ENCODE data around the gene LRMDA. TPM values are rescaled to one million over a fixed set of nuclear protein-coding genes. Genes with fewer than 3 reads are reported as not detected.

The LRMDA gene
- total RNA-seq, 1 donor from 2014 or later: 1.8 TPM

DNA sequence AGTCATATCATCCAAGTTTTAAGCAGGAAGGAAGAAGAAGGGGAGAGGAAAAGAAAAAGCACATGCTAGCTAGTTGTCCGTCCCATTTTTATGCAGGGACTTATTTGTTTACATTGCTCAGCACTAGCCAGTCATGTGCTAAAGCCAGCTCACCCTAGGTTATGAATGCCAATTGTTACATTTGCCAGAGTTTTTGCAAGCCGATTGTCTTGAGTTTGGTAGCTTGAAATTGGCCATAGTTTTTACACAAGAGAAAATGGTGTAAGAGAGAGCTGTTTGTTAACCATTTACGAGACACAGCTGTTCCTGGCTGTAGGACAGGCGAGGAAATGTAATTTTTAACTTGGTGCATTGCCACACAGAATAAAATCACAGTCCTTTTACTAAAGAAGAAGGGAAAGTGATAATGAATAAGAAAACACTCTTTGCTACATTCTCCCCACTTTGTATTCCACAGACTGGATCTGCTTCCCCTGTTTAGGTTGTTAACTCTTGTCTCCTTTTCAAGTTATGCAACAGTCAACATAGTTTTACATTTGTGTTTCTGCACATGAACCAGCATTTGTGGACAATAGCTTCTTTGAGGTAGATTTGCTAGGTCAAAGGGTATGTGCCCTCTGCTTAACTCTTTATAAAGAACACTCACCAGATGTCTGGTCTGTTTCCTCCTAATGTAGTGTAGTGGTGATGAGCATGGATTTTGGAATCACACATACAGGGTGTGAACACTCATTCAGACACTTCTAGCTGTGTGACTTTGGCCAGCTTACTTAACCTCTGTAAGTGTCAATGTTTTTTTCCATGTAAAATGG lies 357.2 kb downstream of the LRMDA start:
- no peak for ATAC-seq

DNA sequence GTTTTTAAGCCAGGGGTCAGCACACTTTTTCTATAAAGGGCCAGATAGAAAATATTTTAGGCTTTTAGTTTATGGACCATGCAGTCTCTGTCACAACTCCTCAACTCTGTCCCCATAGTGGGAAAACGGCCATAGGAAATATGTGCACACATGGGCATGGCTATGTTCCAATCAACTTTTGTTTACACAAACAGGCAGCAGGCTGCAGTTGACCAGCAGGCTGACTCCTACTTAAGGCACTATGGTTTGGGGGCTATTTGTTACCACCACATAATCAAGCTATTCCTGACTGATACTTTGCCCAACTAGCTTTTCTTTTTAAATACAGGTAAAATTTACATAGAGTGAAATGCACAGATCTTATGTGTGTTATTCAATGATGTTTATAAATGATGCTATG lies 362.4 kb downstream of the LRMDA start:
- no peak for ATAC-seq

DNA sequence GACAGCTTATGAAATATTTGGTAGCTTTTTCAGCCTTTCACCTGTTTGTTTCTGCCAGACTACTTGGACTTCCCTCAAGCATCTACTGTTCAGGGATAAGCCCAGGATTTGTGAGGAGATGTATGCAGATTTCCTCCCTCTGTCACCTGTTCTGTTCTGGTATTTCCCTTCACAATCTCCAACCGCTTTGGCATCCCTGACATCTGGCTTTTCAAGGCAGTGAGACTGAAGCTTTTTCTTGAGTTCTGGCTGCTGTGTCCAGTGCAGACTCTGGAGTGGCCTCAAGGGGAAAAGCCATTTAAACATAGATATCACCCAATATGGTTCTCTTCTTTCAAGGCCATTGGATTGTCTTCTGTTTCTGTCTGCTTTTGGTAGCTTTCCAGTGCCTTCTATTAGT lies 369.7 kb downstream of the LRMDA start:
- no peak for ATAC-seq

DNA sequence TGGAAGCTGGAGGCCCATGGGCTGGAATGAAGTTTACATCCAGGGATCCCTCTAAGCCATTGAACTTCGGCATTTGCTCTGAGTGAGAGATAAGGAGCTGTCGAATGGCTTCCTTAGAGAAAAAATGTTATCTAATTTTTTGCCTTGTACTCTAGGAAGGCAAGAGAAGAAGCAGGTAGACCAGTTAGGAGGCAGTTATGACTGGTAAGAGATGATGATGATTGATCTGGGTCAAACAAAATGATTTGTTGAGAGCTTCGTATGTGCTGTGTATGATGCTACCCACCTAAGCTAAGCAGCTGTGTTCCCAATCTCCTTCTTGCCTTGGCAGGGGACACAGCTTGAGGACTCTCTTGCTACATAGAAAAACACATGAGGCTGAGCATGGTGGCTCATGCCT lies 370.2 kb downstream of the LRMDA start:
- no peak for ATAC-seq

DNA sequence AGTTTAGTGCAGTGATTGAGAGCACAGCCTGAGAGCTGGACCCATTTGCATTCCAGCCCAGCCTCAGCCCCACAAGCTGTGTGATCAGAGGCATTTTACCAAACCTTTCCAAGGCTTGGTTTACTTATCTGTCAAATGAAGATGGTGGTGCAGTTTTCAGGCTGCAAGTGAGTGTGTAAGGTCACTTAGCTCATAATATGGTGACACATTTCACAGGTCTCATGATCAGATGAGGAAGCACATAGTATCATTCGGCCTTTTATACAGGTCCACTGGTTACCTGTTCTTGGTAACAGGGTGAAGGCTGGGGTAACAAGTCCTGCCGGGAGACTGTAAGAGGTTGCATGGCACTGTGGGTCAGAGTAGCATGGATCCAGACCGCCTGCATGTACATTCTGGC lies 371.7 kb downstream of the LRMDA start:
- no peak for ATAC-seq

DNA sequence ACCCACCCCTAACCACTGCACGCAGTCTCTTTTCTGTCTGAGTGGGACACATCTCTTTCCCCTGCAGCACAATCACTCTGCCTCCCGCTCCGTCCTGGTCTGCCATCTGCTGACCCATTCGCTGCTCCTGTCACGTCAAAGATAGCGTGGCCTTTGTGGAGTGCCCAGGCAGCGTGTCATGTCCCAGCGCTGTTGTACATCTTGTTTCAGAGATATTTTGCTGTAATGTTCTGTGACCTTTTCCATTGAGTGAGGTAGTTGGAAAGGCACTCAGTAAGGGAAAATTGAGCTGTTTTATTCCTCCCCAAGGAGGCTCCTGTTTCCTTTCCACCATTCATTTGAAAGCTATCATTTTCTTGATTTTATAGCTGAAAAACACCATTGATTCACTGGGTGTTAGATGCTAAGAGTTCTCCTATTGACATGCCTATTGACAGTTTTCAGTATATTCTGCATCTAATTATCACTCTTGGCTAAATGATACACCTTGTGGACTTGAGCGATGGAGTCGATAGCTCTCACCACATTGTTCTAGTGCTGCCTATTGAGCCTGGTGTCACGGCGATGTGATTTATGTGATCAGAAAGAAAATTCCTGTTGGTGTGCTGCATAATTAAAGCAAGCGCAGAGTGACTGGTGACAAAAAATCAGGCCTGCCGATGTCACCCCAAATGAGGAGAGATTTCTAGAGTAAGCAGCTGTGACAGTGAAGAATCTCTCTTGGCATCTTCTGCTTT lies 372.6 kb downstream of the LRMDA start:
- ATAC-seq: no peak

DNA sequence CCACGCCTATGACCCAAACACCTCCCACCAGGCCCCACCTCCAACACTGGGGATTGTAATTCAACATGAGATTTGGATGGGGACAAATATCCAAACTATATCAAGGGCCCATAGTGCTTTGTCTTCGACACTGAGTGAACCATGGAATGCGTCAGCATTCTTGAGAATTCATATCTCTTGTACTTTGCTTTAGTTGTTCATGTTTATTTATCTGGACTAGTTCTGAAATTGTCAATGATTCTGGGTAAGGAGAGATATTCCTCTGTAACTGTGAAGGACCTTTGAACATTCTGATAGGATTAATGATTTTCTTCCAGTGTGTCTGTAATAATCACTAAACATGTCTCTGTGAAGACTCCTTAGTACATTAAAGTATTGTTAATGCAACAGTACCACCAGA lies 374.8 kb downstream of the LRMDA start:
- ATAC-seq: no peak

DNA sequence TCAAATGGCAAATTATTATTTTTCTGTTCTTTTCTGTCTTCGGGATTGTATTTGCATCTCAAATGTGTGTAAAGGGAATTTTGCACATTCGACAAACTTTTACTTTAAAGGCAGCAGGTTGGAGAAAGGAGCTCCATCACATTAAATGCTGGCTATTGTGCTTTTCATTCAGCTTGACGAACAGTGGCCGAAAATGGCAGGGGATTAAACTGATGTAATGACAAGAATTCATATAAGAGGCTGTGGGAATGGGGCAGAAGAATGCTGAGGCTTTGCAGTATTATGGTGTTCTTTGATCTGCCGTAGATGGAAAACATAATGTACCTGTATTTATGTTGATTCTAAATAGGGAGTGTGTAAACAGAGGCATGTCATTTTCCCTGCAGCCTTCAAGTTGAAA lies 376.0 kb downstream of the LRMDA start:
- no peak for ATAC-seq

DNA sequence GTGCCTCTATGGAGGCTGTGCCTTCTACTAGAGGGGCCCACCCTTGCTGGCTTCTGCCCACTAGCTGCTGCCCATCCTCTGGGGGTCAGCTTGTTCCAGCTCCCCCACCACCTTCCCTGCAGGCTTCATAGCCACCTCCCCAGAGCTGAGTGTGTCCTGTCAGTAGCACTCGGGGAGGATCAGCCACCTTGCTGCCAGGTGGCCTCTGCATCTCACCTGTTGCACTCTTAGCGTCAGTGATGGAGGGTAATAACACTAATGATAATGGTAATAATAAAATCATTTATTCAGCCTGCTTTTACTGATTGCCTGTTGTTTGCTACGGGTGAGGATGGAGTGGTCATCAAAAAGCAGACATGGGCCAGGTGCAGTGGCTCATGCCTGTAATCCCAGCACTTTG lies 377.6 kb downstream of the LRMDA start:
- ATAC-seq: no peak

DNA sequence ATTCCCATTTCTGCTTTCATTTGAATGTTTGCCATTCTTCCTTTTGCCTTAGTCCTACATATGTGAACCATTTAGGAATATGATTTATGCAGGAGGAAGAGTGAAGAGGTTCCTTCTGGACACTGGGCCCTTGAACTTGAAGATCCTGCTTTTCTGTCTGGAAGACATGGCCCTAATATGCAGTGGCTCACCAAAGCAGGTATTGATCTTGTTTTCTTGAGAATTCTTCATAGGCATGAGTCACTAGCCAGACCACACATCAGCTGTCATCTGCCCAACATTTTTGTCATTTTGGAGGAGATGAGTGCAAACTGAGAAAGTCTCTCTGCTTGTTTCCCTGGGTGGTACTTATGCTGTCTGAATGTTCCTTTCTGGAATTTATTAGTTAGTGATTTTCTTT lies 382.6 kb downstream of the LRMDA start:
- no peak for ATAC-seq

DNA sequence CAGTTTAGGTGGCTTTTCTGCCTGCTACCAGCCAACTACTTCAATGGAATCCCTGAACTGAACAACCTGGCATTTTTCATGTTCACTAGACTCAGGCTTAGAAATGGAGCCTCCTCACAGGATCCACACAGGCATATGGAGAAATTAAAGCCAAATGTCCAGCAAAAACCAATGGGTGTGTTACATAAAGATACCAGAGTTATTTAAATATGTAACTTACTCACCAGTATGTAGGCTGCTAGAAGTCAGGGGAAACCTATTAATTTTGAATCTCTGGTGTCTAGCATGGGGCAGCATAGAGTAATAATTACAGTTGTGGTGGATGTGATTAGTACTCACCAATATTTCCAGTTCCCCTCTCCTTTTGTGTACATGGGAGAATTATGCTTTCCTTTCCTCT lies 383.6 kb downstream of the LRMDA start:
- ATAC-seq: no peak

DNA sequence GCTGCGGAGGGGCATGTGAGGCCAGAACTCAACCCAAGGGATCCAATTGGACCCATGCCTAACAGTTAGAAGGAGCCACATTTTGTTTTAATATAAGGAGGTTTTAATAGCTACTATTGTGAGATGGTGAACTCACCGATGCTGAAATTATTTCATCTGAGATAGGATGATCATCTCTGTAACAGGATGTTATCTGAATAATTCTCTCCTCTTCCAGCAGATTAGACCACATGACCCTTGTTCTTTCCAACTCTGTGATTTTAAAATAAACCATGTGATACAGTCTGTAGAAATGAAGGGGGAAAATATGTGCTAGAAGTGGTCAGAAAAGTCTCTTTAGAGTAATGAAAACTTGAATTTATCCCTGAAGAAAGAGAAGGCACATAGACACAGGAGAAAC lies 385.8 kb downstream of the LRMDA start:
- no peak for ATAC-seq

DNA sequence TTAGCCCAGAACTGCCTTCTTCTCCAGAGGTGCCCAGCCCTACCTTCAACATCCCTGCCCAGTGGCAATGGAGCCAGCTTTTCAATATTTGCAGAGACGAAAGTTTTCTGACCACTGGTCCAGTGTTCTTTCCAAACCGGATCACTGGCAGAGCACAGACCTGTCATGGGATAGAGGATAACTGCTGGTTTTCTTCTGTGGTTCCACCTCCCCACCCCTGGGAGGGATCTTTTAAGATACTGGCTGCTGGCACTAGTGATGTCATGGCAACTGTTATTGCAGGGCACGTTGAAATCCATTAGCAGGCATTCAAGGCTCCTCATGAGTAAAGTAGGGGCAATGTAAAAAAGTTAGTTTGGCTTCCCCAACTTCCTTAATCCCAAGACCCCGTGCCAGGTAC lies 387.1 kb downstream of the LRMDA start:
- ATAC-seq: no peak

DNA sequence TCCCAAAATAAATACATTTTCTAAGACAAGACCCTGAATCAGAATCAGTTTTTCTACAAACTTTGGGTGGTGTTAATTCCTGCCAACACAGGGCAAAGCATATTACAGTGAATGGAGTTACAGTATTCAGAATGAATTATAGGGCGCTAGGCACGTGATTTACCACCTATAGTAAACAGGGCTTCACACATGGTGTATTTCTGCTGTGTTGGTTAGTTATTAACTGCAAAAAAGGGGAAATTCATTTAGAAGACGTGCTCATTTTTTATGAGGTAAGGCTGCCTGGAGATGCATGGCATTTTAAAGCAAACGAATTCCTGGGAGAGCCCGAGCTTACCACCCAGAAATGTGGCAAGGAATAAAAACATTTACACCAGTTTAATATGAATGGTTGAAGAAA lies 393.8 kb downstream of the LRMDA start:
- no peak for ATAC-seq

DNA sequence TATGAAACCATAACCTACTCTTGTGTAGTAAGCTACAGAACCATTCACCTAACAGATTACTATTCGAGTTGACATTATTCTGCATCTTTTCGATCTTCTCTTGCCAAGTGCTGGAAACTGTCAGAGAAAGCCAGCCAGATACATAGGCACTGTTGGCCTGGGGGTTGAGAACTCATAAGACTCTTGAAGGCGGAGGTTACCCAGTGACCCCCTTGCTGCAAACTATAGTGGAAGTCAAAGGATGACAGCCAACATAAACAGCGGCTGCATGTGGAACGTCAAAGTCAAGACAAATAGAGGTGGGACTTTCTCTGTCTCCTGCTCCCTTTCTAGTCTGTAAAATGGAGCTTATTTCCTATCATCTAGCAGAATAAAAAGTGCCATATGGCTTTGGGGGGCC lies 394.2 kb downstream of the LRMDA start:
- ATAC-seq: no peak

DNA sequence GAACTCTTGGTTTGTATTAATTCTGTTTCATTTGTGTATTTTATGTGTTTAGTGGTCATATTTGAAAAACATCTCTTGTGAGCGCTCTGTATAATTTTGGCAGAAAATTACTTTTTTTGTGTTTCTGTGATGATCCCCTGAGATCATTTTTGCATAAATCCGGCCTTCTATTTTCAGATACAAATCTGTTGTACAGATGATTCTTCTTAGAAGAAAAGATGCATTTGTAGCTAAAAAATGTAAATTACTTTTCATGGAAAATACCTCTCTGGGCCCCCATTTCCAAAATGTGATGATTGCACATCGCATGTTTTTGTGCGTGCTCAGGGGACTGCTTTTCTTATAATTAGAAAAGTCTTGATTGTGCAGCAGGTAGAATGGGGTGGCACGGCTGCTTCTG lies 395.4 kb downstream of the LRMDA start:
- ATAC-seq: no peak

DNA sequence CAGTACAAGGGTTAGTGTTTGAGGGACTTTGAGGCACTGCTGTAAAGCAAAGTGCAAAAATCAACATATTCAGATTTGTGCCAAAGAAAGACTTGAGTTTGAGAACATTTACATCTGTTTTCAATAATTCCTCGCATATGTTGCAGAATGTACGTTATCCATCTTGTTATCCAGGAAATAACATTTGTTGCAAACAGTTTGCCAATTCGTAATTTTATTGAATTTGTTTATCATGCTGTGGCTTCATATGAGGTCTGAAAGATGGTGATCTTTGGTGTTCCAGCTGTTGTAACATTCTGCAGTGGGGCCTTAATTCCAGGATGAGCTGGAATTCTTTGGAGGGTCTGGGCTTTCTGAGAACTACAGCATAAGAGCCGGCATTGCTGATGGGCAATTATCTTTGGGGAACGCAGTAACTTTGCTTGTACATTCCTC lies 396.2 kb downstream of the LRMDA start:
- ATAC-seq: no peak

DNA sequence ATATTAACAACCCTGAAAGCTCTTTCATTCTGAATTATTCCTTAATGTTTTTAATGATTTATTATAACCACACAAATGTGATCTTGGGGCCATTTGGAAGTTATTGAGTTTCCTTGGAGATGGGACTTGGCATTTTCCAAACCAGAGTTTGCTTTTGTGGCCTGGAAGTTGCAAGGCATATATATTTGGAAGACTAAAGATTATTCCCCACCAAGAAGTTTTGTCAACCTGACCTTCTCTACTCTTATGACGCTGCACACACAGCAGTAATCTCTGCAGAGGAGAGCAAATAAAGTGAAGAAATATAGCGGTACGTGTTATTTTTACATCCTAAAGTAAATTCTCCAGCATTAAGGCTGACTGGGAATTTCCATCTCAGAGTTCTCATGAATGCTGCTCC lies 397.0 kb downstream of the LRMDA start:
- ATAC-seq: no peak

DNA sequence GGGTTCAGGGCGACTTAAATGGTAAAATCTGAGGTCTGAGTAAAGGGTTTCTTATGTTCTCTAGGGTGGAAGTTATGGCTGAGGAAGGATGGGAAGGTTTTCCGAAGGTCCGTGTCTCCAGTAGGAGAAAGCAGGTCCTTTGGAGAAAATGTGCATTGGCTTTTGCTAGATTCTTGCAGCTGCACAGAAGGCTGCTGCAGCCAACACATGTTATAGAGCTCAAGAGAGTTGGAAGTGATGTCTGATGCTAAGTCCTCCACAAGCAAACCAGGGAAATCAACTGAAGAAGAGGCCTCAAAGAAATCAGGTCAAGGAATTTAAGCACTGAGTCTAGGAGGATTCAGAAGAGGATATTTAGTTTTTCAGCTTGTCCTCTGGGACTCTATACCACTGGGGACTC lies 404.6 kb downstream of the LRMDA start:
- no peak for ATAC-seq

DNA sequence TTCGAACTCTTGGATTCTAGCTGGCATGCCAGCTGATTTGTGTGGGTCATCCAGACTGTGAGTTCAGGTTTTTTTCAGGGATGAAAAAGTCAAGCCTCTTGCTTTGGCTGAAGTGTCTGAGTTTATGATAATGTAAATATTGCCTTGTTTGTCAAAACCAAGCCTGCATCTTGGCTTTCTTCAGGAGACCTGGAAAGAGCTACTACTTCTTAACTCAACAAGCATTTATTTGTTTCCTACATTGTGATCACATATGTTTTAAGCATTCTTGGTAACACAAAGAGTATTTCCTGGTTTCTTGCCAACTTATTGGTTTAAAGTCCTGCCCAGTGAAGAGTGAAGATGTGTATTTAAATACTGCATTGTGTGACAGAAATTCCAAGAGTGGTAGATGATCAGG lies 407.1 kb downstream of the LRMDA start:
- ATAC-seq: no peak

DNA sequence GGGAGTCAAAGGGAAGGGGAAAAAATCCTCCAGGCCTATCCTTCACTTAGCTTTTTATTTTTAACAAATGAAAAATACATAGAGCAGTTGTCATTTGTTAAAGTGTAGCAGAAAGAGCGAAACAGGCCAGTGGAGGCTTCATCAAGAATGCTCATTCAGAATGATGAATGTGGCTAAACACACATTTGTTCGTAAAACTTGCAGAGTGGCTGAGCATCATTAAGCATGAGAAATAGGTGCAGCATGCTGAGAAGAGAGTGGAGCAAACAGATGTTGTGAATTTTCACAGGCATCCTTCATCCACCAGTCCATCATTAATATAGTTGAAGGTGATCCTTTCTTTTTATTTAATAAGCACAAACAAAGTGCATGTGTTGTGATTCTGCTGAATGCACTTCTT lies 407.6 kb downstream of the LRMDA start:
- ATAC-seq: no peak

DNA sequence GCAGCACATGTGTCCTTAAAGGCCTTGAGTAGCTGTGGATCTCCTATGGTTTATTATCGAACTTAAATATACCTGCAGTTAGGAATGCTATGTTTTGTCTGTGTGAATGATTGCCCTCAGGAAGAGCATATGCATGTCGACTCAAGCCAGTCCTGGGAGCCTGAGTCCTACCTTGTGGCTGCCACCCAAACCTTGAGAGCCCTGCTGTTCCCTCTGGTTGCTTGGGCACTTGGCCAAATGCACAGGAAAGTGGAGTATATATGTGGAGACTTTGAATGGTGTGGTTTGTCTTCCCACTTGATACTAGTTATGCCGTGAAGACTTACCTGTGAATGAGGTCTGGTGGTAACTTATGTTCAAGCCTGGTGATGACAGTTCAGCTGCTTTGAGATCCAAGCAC lies 409.8 kb downstream of the LRMDA start:
- no peak for ATAC-seq

DNA sequence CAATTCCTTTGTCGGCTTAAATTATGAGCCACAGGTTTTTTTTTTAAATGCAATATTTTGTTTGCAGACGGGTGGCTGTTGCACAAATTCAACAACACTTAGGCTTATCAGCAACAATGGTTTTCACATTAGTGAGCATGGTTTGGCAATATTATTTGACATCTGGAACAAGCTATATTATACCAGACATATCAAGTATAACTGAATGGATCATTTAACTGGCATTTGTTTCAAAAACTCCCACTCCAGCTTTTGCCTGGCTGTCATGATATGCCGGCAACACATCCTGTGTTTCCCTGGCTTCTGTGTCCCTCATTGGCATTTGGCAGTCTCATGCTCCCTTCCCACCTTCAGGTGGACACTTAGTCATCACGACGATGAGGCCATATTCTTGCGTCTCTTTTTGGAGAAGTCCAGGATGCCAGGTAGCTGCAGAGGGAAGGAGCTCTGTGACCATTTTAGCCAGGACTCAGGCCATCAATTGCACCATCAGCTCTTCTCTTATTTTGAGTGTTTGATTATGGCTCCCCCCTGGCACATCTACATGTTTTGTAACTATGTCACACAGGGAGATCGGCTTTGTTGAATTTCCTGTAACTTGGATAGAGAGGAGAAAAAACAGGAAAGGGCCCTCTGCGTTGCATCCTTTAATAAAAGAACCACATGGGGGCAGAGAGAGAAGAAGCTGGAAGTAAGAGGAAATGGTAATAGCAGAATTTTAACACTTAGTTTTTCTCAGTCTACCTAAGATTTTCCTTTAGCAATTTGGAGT lies 413.9 kb downstream of the LRMDA start:
- ATAC-seq: no peak

DNA sequence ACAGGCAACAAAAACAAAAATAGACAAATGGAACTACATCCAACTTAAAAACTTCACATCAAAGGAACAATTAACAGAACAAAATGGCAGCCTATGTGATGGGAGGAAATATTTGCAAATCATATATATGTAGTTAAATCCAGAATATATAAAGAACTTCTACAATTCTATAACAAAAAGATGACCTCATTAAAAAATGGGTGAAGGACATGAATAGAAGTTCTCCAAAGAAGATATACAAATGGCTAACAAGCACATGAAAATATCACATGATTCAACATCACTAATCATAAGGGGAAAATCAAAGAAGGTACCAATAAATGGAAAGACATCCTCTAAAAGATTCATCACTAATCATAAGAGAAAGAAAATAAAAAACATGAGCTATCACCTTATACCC lies 416.1 kb downstream of the LRMDA start:
- ATAC-seq: no peak

Data from esophagus mucosa (tissue), 1 donor.